T47D (cell line): ENCODE data around the gene FBXW11.

Experiments
- DNase-seq, 2 experiments: peaks; one replicate each; pipeline versions ENCODE4 v3.0.0 to v3.0.0-alpha.2; 2011 to 2012; ENCODE audit warnings: low read depth in 1 of 2, low spot score in 1 of 2
- JUND ChIP-seq: IDR thresholded peaks from 2 replicates; pipeline ENCODE4 v1.6.1; 2012; ENCODE audit warnings: low read depth
- in situ Hi-C: cut with HindIII; loops from 2 replicates; pipeline ENCODE4 v1.10.0; 2016; ENCODE audit warnings: low sequenced_read_pairs, low pct_unique_long_range_greater_than_20kb

The FBXW11 gene

DNA sequence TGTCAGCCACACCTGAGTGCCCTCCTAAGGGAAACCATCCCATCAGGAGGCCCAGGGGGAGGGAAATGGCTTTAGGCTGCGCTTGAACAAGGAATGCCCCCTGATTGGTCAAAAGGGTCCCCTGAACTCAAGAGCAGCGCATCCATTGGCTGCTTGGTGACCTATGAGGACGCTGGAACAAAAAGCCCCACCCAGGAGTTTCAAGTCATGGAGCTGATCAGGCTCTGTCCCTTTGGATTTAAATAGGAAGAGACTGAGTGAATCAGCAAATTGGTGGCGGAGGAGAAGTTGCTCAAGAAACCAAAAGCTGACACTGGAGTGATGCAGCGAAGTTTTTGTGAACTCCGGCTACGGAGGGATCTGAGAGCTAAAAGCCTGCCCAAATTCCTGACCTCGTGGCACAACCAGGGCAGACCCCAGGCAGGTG, 154.2 kb downstream of the FBXW11 start:
- no peak for TF ChIP-seq JUND
- in situ Hi-C loops: no loop called here
- peak in 1 of 2 experiments; percentile 24 for DNase-seq

DNA sequence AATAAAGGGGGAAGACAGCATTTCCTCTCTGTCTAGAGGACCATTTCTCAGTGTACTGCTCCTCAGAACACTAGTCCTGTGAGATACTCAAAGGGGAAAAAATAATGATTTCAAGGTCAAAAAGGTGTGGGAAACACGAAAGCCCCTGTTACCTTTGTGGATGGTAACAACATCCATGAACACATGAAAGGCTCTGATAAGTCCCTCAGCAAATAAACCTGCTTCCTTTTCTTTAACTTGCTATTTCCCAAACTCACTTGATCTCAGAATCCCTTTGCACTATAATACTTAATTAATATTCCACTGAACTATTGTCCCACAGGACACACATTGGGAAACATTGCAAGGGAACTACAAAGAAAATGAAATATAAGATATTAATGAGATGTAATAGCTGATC, 155.2 kb downstream of the FBXW11 start:
- no peak for TF ChIP-seq JUND
- in situ Hi-C loops: no loop called here
- no peak for DNase-seq

- peak; percentile 35 to 56 for DNase-seq
- in situ Hi-C loops: no loop called here
- TF ChIP-seq JUND: no peak
Measured at GRCh38 chr5:171850324-171850947, 156.0 kb downstream of the FBXW11 start.

DNA sequence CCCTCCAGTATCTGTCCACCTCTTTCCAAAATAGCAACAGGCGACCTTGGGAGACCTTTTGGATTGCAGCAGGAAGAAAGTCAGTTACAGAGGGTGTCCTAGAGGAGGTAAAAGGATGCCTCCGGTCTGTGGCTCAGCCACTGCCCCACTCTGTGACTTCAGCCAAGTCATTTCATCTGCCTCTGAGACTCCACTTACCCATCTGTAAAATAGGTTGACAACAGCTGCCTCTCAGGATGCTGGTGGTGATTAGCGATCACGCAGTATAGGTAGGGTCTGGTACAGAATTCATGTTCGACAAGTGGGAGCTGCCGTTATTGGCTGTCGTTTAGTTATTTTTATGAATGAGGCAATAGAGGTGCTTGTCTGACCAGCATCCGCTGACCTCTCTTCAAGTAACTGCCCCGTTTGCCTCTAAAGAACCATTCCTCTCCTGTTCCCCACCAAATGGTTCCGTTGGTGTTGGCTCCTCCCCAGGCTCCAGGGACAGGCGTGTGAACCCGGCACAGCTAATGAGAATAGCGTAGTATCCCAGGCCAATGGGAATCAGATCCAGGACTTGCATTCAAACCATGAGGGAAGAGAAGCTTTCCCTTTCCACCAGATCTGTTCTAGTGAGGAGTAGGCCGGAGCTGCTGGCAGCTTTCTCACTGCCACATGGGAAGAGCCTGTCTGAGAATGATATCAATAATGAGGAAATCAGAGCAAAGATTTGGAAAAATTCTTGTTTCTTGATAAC, 156.7 kb downstream of the FBXW11 start:
- no peak for DNase-seq
- in situ Hi-C loops: no loop called here
- no peak for TF ChIP-seq JUND

GRCh38 chr5:171848911-171849520, 157.4 kb downstream of the FBXW11 start:
- in situ Hi-C loops: no loop called here
- no peak for DNase-seq
- TF ChIP-seq JUND: no peak

DNA sequence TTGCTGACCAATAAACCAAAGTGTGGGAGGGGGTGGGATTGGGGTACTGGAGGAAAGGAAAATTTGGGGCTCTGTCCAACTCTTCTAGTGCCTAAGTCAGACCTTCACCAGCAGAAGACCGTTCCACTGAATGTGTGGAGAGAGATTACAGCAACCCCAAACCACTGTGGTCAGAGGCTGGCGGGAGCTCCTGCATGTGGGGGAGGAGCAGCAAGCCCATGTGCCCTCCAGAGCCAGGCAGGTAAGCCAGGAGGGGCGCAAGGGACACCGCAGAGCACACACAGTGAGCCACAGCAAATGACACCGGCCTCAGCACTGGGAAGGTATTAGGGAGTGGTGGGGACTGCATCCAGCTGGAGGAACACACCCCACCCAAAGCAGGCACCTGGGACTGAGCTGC, 158.0 kb downstream of the FBXW11 start:
- no peak for DNase-seq
- no peak for TF ChIP-seq JUND
- in situ Hi-C loops: no loop called here

GRCh38 chr5:171848006-171848405, 158.4 kb downstream of the FBXW11 start:
- in situ Hi-C loops: no loop called here
- no peak for DNase-seq
- no peak for TF ChIP-seq JUND

GRCh38 chr5:171847026-171847425, 159.4 kb downstream of the FBXW11 start:
- no peak for TF ChIP-seq JUND

GRCh38 chr5:171846323-171846722, 160.1 kb downstream of the FBXW11 start:
- in situ Hi-C loops: no loop called here
- no peak for DNase-seq
- no peak for TF ChIP-seq JUND

More at GRCh38 chr5:171847026-171847425, 159.4 kb downstream of the FBXW11 start:
- DNase-seq: no peak
- in situ Hi-C loops: no loop called here

DNA sequence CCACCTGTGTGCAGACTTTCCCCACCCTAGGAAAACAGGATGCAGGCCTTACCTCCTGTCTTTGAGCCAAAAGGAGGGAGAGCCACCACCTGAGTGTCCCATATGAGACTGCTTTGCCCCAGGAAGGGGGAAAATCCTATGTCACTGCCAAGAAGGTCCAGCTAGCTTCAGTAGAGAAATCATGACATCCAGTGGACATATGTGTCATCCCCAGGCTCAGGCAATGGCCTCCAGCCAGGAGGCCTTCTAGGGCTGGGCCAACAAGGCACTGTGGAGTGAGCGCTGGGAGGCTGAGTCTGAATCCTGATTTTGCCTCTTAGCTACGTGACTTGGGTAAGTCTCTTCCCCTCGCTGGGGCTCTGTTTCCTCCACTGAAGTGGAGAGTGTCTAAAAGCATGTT, 160.6 kb downstream of the FBXW11 start:
- DNase-seq: peak in 1 of 2 experiments; percentile 33
- in situ Hi-C loops: no loop called here

DNA sequence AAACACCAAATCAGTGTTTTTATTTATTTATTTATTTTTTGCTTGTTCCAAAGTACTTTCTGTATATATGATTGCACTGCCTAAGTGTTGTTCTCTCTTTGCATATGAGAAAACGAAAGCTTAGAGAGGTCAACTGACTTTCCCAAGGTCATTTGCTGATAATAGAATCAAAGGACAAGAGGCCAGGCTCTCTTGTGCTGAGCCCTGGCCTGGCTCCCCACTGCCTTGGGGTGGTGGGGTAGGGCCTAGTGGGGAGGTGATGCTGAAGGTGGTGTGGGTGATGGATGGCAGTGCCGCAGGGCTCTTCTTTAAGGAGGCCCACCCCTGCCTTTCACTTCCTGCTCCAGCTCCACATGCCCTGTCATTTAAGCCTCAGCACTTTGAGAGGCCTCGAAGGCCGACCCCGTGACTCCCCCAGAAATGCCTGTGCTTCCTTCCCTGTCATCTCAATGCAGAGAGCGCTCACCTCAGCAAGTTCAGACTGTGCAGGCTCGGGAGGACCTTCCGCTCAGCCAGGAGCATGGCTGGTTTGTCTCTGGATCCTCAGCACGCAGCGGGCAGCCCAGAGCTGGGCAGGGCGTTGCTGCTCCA, 161.3 kb downstream of the FBXW11 start:
- no peak for TF ChIP-seq JUND
- in situ Hi-C loops: no loop called here
- no peak for DNase-seq

More for the DNA sequence above, 160.6 kb downstream of the FBXW11 start:
- TF ChIP-seq JUND: no peak

GRCh38 chr5:171842777-171843328, 163.6 kb downstream of the FBXW11 start:
- DNase-seq: no peak
- in situ Hi-C loops: no loop called here
- no peak for TF ChIP-seq JUND
